NT2/D1 (cell line): ENCODE results near the gene TMEM74B.

Source experiments
- SUZ12 ChIP-seq: IDR thresholded peaks from 2 replicates; pipeline ENCODE4 v1.6.1; 2011; ENCODE audit not compliant: insufficient read length, insufficient read depth; ENCODE audit errors: extremely low read depth
- YY1 ChIP-seq: IDR thresholded peaks from 2 replicates; pipeline ENCODE4 v1.6.1; 2011; ENCODE audit not compliant: insufficient read length, insufficient read depth
- ZNF274 ChIP-seq: IDR thresholded peaks from 2 replicates; pipeline ENCODE4 v1.6.1; 2011; ENCODE audit warnings: mild to moderate bottlenecking, low read depth, low read length

DNA sequence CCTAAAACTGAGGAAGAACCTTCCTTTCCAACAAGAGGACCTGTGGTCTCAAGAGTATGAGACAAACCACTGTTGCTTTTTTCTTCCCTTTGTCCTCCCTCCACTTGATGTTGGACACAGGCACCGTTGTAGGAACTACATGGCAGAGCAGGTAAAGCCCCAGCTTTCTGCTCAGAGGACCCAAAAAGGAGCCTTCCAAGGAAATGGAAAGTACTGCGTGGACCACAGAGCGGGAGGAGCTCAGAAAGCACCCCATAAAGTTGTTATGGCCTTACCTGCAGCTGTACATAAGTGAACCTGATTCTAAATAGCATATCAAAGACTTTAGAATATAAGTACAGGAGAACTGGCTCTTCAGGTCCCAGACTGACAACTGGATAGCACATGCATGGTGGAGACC is 29.4 kb downstream of the TMEM74B start:
- no peak for TF ChIP-seq SUZ12
- TF ChIP-seq ZNF274: no peak
- TF ChIP-seq YY1: no peak
